TTC549 (cell line): ENCODE measurements around the gene RNF217.
"Not testable (repeated sequence)": the region's sequence is repeated elsewhere in the genome, so short reads cannot be mapped to it uniquely, and the experiment has no call there.

Experiments
- FAIRE-seq: peaks from 2 replicates; lab custom pipeline; 2012; peaks lifted over from hg19 to GRCh38; lab: Jason Lieb, UNC

Gene RNF217

DNA sequence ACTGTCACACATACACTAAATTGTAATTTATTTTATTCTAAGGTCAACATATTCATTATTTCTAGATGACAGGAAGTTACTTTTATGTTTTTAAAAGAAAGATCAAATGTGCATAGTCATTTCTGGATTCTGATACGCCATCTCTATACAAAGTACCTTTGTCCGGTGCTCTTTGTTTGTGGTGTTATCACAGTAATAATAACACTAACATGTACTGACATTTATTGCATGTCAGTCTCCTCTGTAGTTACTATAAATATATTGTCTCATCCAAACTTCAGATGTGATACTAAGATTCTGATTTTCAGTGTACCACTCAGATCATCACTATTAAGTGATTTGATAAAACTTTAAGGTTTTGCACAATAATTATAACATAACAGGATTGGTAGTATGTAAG, 101.1 kb downstream of the RNF217 start:
- FAIRE-seq, result no peak

DNA sequence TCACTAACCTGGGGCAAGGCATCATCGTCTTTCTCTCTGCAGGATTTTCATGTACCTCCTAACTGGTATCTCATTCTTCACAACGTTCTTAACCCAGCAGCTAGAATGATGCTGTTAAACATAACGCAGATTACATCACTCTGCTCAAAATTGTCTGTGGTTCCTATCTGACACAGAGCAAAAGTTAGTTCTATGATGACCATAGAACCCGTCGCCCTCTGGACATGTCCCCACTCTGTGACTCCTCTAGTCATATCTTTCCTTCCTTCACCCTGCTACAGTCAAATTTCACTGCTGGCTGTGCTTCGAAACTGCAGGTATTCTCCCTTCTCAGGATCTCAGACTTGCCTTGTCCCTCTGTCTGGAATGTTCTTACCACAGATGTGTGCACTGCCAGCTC, 103.9 kb downstream of the RNF217 start:
- no peak for FAIRE-seq

- no peak for FAIRE-seq
Measured at GRCh38 chr6:125066964-125067363, 104.7 kb downstream of the RNF217 start.

DNA sequence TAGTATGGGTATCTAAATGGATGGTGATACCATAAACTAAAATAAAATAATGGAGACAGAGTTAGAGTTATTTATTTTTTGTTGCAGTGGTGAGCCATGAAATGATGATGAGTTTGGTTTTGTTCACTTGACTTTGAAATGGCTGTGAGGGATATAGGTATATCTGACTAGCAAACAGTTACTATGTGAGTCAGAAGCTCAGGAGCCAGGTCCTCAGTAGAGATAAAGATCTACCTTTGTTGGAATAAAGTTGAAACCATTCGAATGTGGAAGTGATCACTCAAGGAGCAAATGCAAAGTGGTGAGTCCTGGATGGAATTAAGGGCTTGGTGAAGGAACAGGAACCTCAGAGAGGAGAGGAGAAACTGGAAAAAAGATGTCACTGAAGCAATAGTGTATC, 105.3 kb downstream of the RNF217 start:
- no peak for FAIRE-seq

DNA sequence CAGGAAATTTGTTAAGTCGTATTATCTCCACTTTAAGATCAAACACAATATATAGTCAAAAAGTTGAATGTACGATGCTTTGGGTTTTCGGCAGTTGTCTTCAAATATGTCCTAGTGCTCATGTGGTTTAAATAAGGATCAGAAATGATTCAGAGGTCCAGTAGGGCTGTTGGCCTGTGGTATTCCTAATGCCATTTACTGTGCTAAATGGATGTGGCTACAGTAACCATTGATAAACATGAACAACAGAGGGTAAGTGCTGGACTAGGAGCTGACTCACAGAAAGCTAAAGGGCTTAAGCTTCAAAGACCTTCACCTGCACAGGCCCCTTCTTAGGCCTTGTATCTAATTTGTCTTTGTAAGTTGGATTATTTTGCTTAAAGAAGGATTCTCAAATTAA, 110.8 kb downstream of the RNF217 start:
- FAIRE-seq, result no peak

DNA sequence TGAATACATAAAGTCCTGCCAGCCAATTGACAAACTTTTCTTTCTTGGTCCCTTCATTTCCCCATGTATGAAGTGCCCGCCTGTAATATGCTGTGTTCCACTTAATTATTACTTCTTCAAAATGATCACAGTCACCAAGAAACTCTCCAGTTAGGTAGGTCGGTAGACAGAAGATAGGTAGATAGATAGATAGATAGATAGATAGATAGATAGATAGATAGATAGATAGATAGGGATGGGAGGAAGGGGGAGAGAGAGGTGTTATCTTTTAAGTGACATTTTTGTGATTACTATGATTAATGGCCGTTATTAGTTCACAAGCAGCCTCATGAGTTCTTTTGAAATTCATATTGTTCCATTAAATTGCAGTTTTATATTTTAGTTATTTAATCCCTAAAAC, 111.9 kb downstream of the RNF217 start:
- FAIRE-seq, result no peak

GRCh38 chr6:125075073-125075472, 112.8 kb downstream of the RNF217 start:
- not testable (repeated sequence) for FAIRE-seq

- FAIRE-seq, result no peak
Measured at GRCh38 chr6:125075741-125076481, 113.7 kb downstream of the RNF217 start.

DNA sequence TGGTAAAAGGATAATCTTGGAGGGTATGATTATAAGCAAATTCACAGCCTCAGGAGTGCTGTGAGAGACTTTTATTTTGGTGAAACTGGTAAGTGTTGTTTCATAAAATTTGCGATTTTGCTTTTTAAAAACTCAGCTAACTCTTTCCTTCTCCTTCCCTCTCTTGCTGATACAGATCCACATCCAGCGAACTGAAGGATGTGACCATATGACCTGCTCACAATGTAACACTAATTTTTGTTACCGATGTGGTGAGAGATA, 114.2 kb downstream of the RNF217 start:
- no peak for FAIRE-seq

GRCh38 chr6:125077453-125077852, 115.2 kb downstream of the RNF217 start:
- FAIRE-seq, result no peak

GRCh38 chr6:125078602-125079321, 116.5 kb downstream of the RNF217 start:
- FAIRE-seq, result no peak

GRCh38 chr6:125082908-125083683, 120.9 kb downstream of the RNF217 start:
- FAIRE-seq, result no peak

GRCh38 chr6:125083684-125083990, 121.4 kb downstream of the RNF217 start:
- FAIRE-seq, result no peak

GRCh38 chr6:125086716-125087115, 124.5 kb downstream of the RNF217 start:
- FAIRE-seq, result no peak

- FAIRE-seq, result no peak
Measured at GRCh38 chr6:125088963-125089362, 126.7 kb downstream of the RNF217 start.

DNA sequence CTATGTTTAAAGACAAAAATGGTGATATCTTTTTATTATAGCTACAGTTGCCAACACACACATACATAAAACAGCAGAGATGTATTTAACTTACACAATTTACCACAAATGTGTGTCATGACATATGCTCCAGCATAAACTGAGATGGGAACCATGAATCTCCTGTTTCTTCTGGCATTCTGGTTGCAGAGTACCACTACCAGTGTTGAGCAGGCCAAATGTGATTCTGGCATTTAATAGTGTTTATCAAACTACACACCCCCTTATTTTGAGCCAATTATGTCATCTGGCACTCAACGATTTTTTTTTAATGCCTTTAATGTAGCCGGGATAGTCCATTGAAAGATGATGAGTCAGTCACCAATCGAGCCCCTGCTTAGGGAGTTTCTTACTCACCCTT, 132.3 kb downstream of the RNF217 start:
- no peak for FAIRE-seq

DNA sequence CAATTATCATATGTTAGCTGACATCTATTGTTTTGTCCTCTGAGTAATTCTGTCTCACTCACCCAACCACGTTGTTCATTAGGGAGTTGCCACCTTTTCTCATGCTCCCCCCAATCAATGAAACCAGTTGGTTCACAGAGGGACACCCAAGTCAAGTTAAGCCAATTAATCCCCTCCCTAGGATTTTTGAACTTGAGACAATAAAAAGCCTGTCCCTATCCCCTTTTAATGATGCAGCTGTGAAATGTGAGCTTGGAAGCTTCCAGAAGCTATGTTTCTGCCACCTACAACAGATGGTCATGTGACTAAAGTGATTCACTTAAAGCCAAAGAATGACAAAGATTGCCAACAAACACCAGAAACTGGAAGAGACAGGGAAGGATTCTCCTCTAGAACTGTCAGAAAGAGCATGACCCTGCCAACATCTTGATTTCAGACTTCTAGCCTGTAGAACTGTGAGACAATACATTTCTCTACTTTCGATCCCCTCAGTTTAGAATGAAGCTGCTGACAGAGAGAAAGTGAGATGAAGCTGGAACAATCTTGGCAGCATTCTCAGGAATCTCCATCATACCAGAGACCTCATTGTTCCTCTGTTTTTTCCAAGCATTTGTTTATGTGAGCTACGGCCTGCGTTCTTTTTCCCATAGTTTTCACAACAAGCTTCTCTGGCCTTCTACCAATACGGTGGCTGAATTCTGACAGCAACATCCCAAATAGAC, 133.5 kb downstream of the RNF217 start:
- no peak for FAIRE-seq

DNA sequence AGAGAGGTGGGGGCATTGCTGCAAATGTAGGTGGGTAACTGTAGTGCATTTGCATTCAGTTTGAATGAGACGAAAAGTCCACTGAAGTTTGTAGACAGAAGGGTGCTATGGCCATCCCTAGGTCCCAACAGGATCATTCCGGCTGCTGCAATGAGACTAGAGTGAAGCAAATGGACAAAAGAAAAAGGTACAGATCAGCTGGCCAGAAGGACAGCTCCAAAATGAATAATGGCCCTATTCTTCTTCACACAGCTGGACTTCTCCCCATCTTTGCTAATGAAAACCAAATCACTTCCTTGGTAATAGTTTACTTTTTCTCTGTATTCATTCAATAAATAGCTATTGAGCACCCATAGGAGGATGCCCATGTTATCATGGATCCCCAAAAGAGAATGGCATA, 134.9 kb downstream of the RNF217 start:
- FAIRE-seq, result no peak

DNA sequence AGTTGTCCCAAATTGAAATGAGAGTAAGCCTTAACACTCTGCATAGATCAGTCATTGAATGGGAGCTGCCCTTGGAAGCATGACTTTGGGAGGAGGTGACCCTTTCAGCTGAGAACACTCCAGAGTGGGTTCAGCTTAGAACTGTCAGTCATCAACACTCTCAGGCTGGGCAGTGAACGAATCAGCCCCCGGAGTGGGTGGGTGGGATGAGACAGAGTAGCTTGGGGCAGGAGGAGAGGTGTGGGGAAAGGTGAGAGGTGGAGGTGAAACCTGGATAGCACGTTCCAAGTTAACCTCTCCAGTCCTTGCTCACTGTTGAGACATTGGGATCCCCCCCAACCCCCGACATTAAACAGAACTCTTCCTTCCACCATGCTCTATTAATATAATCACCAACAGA, 136.0 kb downstream of the RNF217 start:
- no peak for FAIRE-seq

DNA sequence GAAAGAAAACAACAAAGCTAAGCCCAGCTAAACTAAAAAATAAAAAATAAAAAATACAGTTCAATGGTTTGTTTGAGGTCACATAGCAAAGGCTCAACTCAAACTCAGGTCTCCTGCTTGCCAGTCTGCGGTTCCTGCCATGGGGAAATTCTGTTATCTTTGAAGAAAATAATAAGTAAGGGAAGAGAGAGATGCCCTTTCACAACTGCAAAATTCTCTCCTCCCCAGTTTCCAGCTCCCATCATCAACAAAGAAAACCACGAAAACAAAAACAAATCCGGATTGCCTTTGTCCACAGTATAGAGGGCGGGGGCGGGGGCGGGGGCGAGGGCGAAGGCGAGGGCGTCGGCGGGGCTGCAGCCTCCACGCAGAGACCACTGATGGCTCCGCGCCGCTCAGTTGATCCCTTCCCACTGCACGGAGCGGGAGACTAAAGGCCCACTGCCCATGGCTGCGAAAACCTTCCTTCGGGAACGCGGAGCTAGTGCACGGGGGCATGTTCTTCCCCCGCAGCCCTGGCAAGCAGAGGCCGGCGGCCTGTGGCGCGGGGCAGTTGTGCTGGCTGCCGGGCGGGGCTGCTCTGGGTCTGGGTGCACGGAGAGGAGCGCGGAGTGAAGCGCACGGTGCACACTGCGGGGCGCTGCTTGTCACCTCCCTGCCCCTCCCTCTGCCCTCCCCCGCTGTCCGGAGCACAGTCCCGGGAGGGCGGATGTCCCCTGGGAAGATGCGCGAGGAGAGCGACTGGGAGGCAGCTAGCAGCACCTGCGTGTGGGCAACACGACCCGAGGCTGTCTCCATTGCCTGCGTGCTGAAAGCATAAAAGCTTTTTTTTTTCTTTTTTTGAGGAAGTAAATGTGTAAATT, 137.2 kb downstream of the RNF217 start:
- FAIRE-seq, result no peak

GRCh38 chr6:125100074-125100652, 137.9 kb downstream of the RNF217 start:
- no peak for FAIRE-seq

- FAIRE-seq, result no peak
Measured at GRCh38 chr6:125101128-125101527, 138.9 kb downstream of the RNF217 start.
